SW480 (cell line): ENCODE data around the gene UNC13B.
"Not testable (repeated sequence)": the region's sequence is repeated elsewhere in the genome, so short reads cannot be mapped to it uniquely, and the experiment has no call there.

ENCODE experiments used
- DNase-seq: peaks from one replicate; pipeline ENCODE4 v3.0.0-alpha.2; 2016; ENCODE audit warnings: low spot score

Gene UNC13B

DNA sequence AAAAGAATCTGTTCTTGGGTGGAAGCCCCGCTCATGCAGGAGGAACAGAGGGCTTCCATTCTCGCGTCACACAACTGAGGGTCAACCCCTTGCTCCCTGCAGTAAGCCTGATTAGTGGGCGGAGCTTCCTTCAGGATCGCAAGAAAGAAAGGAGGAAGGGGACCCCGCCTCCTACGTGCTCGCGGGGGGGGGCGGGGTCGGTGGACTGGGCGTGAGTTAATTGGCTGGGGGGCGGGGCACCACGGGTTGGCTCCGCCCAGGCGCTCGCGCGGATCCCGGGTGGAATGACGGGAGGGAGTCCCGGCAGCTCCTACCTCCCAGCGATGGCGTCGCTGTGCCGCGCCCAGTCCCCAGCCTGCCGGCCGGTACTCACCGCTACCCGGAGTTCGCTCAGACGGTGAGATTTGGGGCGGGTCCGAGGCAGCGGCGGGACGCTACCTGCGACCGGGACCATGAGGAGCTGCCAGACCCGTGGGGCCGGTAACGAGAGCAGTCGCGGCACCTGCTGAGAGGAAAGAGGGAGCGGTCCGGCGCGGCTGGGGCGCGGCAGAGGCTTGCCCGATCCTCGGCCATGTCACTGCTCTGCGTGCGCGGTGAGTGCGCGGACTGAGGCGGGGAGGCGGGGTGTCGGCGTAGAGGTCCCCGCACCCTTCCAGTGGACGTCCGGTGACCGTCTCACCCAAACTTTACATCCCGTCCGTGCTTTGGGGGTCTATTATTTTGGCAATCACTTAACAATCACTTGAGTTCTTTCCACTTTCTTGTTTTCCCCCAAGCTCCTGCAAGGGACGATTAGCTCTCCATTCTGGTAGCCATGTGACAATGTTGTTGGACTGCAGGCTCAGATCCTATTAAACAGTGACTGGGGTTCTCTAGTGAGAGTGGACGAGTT, at the start of gene UNC13B:
TSS of gene UNC13B (plus strand) at position 297 of the 892 bp plus-strand sequence. CDS start at position 572, 275 bp downstream.
- DNase-seq: peak; percentile 91

DNA sequence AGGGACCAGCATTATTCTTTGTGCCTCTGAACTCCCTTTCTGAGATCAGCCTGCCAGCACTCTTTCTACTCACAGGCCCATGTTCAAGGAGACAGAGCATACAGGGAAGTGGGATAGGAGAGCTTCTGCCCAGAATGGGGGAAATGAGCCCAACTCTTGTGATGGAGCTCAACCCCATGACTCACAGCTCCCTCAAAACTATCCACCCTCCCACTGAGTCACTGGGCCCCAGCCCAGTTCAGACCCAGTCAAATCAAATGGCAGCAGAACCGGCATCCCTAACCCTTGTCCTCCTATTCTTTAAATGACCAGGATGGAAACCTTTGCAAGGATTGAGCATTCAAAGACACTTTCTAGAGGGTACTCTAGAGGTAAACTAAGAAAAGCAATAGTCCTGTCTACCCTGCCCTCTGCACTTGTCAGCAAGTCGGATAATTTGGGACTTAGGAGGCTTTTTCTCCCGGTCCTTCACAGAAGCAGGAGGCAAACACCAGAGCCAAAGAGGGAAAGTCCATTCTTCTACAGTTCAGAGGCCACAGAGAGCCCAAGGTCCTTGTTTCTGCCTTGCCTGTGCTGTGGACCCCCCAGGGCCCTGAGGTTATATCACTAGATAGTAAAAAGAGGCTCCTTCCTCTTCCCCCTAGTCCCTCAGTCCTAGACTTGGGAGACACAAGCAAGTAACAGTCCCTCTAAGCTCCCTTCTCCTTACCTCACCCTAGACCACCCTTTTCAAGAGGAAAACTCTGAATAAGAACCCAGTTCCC, 49.4 kb upstream of the UNC13B start:
- DNase-seq: no peak

DNA sequence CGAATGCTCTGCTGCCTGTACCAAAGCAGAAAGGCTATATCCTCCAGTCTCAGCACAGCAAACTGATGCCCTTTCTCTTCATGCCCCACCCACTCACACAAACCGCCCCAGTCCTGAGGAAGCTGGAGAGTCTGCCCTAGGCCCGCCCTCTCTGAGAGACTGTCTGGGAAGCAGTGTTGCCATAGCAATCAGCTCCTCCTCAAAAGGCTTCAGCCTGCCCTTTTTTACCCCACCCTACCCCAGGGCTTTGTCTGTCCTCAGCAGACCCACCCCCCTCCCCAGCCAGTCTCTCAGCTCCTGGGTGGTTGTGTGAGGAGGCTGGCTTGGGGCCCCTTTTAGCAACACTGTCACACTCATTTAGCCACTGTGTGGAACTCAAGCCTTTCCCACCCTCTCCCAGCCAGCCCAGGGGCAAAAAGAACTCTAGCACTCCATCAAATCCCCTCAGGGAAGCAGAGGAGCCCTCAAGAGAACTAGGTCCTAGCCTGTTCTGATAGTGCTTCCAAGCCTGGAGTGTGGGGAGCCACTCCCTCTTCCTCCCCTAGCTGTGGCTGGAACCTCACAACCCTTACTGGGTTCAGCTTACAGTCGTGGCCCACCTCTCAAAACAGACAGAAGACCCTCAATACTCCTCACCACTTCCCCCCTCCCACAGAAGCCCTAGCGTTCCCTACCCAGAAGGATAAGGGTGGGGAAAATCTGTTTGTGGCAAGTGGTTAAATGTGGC, 47.5 kb upstream of the UNC13B start:
- peak; percentile 69 for DNase-seq

DNA sequence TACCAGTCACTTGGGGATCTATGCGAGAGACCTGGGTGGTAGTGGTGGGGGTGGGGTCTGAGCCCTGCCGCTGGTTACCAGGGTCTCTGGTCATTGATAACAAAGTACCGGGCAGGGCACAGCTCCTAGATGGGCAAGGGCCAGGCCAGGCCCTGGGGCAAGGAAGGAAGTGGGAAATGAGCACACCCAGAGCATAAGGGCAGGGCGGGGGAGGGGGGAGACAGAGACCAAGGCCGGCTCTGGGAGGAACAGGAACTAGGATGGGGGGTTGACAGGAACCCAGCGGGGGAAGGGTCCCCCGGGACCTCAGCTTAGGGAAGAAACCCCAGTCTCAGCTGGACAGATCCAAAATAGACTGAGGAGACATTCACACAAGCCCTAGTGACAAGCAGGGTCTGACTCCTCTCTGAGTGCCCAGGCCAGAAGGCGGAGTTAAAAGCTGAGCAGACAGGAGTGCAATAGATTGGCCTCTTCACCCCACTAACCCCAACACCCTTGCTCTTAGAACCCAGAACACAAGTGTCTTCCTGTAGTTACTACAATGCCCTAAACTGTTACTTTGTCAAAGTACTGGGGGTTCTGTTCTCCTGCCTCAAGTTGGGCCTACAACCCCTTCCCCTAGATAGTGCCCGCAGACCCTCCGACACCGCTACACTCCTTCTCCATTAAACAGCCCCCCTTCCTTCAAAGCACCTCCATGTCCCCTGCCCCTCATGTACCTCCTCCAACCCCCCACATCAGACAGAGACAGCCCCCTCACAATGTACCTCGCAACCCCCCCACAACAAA, 46.8 kb upstream of the UNC13B start:
- DNase-seq: peak; percentile 46

DNA sequence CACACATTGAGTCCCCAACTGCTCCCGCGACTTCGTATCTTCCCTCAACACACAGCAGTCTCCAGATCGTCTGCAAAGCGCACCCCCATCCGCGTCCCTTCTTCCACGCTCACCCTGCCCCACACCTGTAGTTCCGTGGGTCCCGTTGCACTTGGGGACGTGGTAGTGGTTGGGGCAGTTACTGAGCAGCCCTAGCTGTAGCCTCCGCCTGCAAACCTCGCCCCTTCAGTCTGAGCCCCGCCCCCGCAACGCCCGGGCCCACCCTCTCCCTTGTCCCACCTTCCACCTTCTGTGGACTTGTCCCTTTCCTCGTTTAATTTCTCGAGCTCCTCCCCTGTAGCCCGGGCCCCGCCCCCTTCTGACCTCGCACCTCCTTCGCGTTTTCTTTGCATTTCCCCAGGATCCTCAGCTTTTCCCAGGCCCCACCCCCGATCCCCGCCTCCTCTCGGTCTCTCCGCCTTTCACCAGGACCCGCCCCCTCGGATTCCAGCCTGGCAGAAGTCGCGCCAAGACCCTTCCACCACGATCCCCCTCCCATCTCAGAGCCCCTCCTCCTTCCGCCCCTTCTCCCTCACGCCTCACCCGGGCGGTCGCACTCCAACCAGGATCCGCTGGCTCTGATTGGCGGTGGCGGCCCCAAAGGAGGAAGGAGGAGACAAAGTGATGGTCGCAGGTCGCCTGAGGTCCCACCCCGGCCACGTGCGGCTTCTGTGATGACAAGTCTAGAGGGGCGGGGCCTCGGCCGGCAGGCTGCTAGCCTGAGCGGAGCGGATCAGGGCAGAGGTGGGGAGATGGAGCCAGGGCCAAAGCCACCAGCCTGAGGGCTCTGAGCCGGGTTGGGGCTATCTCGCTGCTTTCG, 45.9 kb upstream of the UNC13B start, which contains the start of gene ATOSB:
TSS of gene ATOSB (minus strand) at position 183 of the 859 bp plus-strand sequence. CDS start 7,588 bp downstream, outside the sequence.
- DNase-seq: peak; percentile 92

GRCh38 chr9:35116539-35116897, 45.3 kb upstream of the UNC13B start:
- no peak for DNase-seq

DNA sequence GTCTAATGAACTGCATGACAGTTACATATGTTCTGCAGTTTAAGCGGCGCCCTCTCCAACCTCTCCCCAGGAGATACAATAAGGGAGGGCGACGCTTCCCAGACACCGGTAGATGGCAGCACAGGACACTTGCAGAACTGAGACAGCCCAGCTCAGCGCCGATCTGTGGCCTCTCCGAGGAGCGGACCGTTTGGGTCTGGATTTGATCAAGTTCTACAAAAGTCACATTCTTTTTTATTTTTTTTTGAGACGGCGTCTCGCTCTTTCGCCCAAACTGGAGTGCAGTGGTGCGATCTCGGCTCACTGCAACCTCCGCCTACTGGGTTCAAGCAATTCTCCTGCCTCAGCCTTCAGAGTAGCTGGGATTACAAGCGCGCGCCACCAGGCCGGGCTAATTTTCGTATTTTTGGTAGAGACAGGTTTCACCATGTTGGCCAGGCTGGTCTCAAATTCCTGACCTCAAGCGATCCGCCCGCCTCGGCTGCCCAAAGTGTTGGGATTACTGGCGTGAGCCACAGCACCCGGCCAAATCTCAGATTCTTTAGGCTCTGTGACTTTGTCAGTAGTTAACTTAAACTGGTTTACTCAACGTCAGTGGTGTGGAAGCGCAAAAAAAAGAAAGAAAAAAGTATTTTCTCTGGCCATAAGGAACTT, 44.8 kb upstream of the UNC13B start:
- peak; percentile 93 for DNase-seq

- no peak for DNase-seq
These were observed 26.9 kb upstream of the UNC13B start for GRCh38 chr9:35134920-35135319.

- no peak for DNase-seq
These were observed 25.8 kb upstream of the UNC13B start for GRCh38 chr9:35135988-35136387.

DNA sequence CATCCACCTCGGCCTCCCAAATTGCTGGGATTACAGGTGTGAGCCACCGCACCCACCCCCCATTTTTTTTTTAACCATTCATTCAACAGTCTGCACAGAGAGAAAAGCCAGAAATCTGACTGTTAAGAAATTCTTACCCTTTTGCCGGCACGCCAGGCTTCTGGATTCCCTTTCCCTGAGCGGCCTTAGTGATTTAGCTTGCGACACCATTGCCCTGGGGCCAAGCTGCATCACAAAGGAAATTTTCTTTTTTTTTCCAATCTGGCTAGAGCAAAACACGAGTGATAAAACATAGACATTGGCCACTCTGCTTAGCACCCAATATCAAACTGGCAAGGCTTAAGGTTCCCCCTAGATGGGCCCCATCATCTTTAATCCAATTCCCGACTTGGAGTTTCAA, 24.9 kb upstream of the UNC13B start:
- DNase-seq: no peak

DNA sequence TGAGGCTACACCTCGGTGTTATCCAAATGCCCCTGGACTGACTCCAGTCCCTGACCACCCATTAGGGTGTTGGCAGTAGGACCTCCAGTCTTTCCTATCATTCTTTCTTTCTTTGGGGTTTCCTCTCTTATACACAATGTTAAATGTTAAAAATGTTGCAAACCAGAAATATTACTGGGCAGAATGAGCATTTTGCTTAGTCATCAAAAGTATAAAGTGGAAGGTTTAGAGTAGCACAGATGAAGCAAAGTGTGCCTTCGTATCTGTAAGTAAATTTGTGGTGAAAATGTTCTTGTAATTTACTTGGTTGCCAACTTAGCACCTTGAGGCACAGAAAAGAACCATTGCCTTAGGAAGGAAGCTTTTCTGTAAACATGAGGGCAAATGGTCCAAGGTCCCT, 21.7 kb upstream of the UNC13B start:
- DNase-seq: no peak

DNA sequence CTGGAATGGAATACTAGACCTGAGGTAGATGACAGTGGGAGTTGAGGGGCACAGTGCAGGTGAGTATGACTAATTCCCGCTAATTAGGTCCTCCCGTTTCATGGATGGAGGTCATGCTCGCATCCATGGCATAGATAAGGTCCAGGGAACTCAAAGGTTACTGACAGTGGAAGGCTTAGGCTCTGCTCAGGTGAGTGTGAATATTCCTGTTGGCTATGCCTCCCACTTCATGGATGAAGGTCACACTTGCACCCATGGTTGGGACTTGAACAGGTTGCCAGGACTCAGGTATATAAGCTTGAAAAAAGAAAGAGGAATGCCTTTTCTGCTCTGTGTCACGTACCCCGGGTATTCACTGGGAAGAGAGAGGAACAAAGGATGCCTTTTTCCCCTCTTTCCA, 19.8 kb upstream of the UNC13B start:
- DNase-seq: no peak

DNA sequence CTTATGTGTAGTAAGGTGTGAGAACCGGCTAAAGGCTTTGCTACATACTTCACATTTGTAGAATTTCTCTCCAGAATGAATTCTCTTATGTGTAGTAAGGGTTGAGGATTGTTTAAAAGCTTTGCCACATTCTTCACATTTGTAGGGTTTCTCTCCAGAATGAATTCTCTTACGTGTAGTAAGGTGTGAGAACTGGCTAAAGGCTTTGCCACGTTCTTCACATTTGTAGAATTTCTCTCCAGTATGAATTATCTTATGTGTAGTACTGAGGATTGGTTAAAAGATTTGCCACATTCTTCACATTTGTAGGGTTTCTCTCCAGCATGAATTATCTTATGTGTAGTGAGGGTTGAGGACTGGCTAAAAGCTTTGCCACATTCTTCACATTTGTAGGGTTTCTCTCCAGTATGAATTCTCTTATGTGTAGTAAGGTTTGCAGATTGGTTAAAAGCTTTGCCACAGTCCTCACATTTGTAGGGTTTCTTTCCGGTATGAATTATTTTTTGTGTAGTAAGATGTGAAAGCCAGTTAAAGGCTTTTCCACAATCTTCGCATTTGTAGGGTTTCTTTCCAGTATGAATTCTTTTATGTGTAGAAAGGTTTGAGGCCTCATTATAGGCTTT, 13.8 kb upstream of the UNC13B start:
- not testable (repeated sequence) for DNase-seq

GRCh38 chr9:35152926-35153325, 8.9 kb upstream of the UNC13B start:
- DNase-seq: no peak

GRCh38 chr9:35156781-35157180, 5.0 kb upstream of the UNC13B start:
- DNase-seq: no peak

DNA sequence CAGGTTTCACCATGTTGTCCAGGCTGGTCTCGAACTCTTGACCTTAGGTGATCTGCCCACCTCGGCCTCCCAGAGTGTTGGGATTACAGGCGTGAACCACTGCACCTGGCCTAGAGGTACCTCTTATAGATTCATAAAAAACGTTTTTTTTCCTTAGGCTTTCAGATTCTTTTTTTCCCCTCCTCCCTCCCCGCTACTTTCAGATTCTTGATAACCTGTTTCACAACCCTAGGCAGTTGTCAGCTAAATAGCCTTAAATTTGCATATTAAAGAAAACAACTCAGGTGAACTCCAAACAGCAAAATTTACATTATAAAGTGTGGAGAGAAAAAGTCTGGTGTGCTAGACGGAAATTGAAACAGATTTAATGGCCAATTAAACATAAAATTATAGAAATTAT, 4.0 kb upstream of the UNC13B start:
- not testable (repeated sequence) for DNase-seq

DNA sequence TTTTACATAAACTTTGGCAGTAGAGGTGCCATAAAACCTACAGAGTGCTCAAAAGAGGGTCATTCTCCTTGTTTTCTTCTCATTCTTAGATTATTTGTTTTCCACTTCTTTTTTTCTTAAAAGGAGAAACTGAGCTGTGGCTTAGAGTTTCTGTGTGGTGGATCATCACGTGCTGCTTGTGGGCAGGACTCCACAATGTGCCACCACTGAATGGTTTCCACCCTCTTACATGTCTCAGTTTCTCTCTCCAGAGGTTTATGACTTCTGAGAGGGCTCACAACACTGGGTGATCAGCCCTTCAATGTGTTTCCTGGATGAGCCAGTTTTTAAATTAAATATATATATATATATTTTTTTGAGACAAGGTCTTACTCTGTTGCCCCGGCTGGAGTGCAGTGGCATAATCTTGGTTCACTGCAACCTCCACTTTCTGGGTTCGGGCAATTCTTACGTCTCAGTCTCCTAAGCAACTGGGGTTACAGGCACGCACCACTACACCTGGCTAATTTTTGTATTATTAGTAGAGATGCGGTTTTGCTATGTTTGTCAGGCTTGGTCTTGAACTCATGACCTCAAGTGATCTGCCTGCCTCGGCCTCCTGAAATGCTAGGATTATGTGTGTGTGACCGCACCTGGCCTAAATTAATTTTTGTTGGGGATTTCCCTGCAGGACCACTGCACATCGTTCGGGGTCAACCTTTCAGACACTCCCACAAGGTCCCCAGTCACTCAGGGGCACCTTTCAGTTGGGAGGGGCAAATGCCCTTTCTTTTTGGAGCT, 3.1 kb upstream of the UNC13B start:
- DNase-seq: no peak

- DNase-seq: peak; percentile 14
These were observed 951 bp downstream of the UNC13B start for GRCh38 chr9:35162605-35163315.
